Keratinocyte (primary cell): ENCODE results near the gene PDE9A.

ENCODE experiments used
- CTCF ChIP-seq, 3 experiments: IDR thresholded peaks in 1 of 3; conservative IDR thresholded peaks in 1 of 3; optimal IDR thresholded peaks in 1 of 3; 2 replicates in 2 of 3; 3 replicates in 1 of 3; pipeline versions ENCODE3 to v1.5.1; 2011; ENCODE audit warnings: low read length in 3 of 3, mild to moderate bottlenecking in 3 of 3, moderate library complexity in 2 of 3, control low read depth in 1 of 3, inconsistent platforms in 1 of 3; ENCODE audit not compliant: insufficient read depth in 2 of 3; ENCODE audit errors: extremely low read depth in 1 of 3
- EZH2 ChIP-seq: IDR thresholded peaks from one replicate; pipeline ENCODE4 v1.6.1; 2012; ENCODE audit warnings: inconsistent platforms, mild to moderate bottlenecking, low read length, moderate library complexity

GRCh38 chr21:42702720-42703119 is 49.3 kb downstream of the PDE9A start:
- no peak for TF ChIP-seq CTCF (optimal IDR thresholded peaks at IDR 0.05 in 1 of 3, IDR thresholded peaks at IDR 0.05 in 1 of 3, conservative IDR thresholded peaks at IDR 0.05 in 1 of 3; ENCODE audit: extremely low read depth in 1 of 3, insufficient read depth in 2 of 3, low read length in 3 of 3)
- no peak for TF ChIP-seq EZH2
